MM.1S (cell line): ENCODE results near the gene RARG.
A peak's percentile ranks its signal among the peaks of the same experiment; 100 is the strongest.

Experiments
- DNase-seq: peaks from one replicate; pipeline ENCODE4 v3.0.0-alpha.2; 2015
- H2AFZ ChIP-seq: fragments of 300-600 bp; sonication (generic); 2 replicates; pipeline ENCODE4 v1.6.0; 2016; ENCODE audit warnings: antibody characterized with exemption, low read length
- H3F3A ChIP-seq: fragments of 300-600 bp; sonication (generic); 2 replicates; pipeline ENCODE4 v1.6.1; 2016; ENCODE audit warnings: mild to moderate bottlenecking, antibody characterized with exemption, low read length, moderate library complexity, mixed read lengths; ENCODE audit not compliant: insufficient read depth
- H3K27ac ChIP-seq: fragments of 300-600 bp; sonication (generic); 2 replicates; pipeline ENCODE4 v1.5.1; 2016; ENCODE audit warnings: mild to moderate bottlenecking, low read length
- H3K27me3 ChIP-seq: fragments of 300-600 bp; sonication (generic); replicated peaks from 2 replicates; pipeline ENCODE4 v1.6.0; 2016; ENCODE audit warnings: low read length; ENCODE audit not compliant: insufficient read depth
- H3K36me3 ChIP-seq: fragments of 300-600 bp; sonication (generic); replicated peaks from 2 replicates; pipeline ENCODE4 v1.6.1; 2016; ENCODE audit warnings: mild to moderate bottlenecking, low read length, mixed read lengths; ENCODE audit not compliant: insufficient read depth
- H3K4me1 ChIP-seq: fragments of 300-600 bp; sonication (generic); 2 replicates; pipeline ENCODE4 v1.6.1; 2016; ENCODE audit warnings: low read length, mixed read lengths
- H3K4me2 ChIP-seq: fragments of 300-600 bp; sonication (generic); 2 replicates; pipeline ENCODE4 v1.6.0; 2016; ENCODE audit warnings: low read depth, low read length
- H3K4me3 ChIP-seq: fragments of 300-600 bp; sonication (generic); 2 replicates; pipeline ENCODE4 v1.5.1; 2016; ENCODE audit warnings: low read length, mixed read lengths
- H3K79me2 ChIP-seq: fragments of 300-600 bp; sonication (generic); 2 replicates; pipeline ENCODE4 v1.6.1; 2016; ENCODE audit warnings: mixed run types, low read length, mixed read lengths
- H3K9ac ChIP-seq: fragments of 300-600 bp; sonication (generic); 2 replicates; pipeline ENCODE4 v1.6.1; 2016; ENCODE audit warnings: low read length, mixed read lengths
- H3K9me2 ChIP-seq: fragments of 300-600 bp; sonication (generic); replicated peaks from 2 replicates; pipeline ENCODE4 v1.6.1; 2016; ENCODE audit warnings: mild to moderate bottlenecking, low read length, mixed read lengths; ENCODE audit not compliant: insufficient read depth
- H3K9me3 ChIP-seq: fragments of 300-600 bp; sonication (generic); replicated peaks from 2 replicates; pipeline ENCODE4 v1.6.1; 2016; ENCODE audit warnings: mild to moderate bottlenecking, low read length, mixed read lengths; ENCODE audit not compliant: insufficient read depth
- H4K20me1 ChIP-seq: fragments of 300-600 bp; sonication (generic); 2 replicates; pipeline ENCODE4 v1.6.1; 2016; ENCODE audit warnings: mild to moderate bottlenecking, low read length, moderate library complexity, mixed read lengths; ENCODE audit not compliant: insufficient read depth
- CTCF ChIP-seq: fragments of 300-600 bp; sonication (generic); IDR thresholded peaks from 2 replicates; pipeline ENCODE4 v1.5.1; 2016; ENCODE audit warnings: antibody characterized with exemption, low read length, mixed read lengths
- EZH2 ChIP-seq: fragments of 300-600 bp; sonication (generic); optimal IDR thresholded peaks from 2 replicates; pipeline ENCODE3; 2017; ENCODE audit warnings: low read depth, mild to moderate bottlenecking, antibody characterized with exemption, low read length, mixed read lengths
- EZH2phosphoT487 ChIP-seq: fragments of 300-600 bp; sonication (generic); IDR thresholded peaks from 2 replicates; pipeline ENCODE4 v1.6.1; 2018; ENCODE audit warnings: antibody characterized with exemption, low read length

Gene RARG

GRCh38 chr12:53208877-53209463 lies 23.0 kb downstream of the RARG start:
- Histone ChIP-seq H3K4me1 (peaks cover 31% of the 10 kb centered on the region), H3K9me3 (no peaks in the 10 kb centered on the region), H2AFZ (0 out of 2 replicates have a peak overlapping the region, but pooled peaks have one; percentile 12), H3K27me3 (no peaks in the 10 kb centered on the region), H3K4me2 (peak overlapping the region; percentile 98), H3F3A (peaks cover 76% of the 10 kb centered on the region), H3K9ac (peak overlapping the region; percentile 56), H3K79me2 (peaks cover 75% of the 10 kb centered on the region), H3K4me3 (peak overlapping the region; percentile 83), H3K9me2 (no peaks in the 10 kb centered on the region), H4K20me1 (no peaks in the 10 kb centered on the region), H3K27ac (peak overlapping the region; percentile 87), H3K36me3 (peaks cover 12% of the 10 kb centered on the region; the same call in 1 of the 2 replicates)
- TF ChIP-seq EZH2phosphoT487 (no peak), EZH2 (no peak), CTCF (no peak)
- DNase-seq = peak; percentile 64

- no peak for TF ChIP-seq EZH2
- no peak for TF ChIP-seq EZH2phosphoT487
- no peak for TF ChIP-seq CTCF
- Histone ChIP-seq H3K36me3 (peaks cover 12% of the 10 kb centered on the region; the same call in 1 of the 2 replicates), H3K9ac (peak overlapping the region; percentile 13; the same call in 1 of the 2 replicates), H3K79me2 (peaks cover 80% of the 10 kb centered on the region), H3K4me1 (peaks cover 28% of the 10 kb centered on the region), H3K4me2 (peak overlapping the region; percentile 98), H3K27me3 (no peaks in the 10 kb centered on the region), H3F3A (peaks cover 81% of the 10 kb centered on the region), H4K20me1 (no peaks in the 10 kb centered on the region), H3K9me3 (no peaks in the 10 kb centered on the region), H3K9me2 (no peaks in the 10 kb centered on the region), H2AFZ (no peak overlapping the region), H3K27ac (peak overlapping the region; percentile 87), H3K4me3 (peak overlapping the region; percentile 83)
- DNase-seq = no peak
Measured at GRCh38 chr12:53208435-53208834, 23.6 kb downstream of the RARG start.

GRCh38 chr12:53207042-53207441 lies 25.0 kb downstream of the RARG start, which contains the start of gene ITGB7:
Gene ITGB7, minus strand, starts transcription at chr12:53207251. Its CDS starts 6,808 bp downstream, at chr12:53200443.
- H3K36me3 ChIP-seq = peaks cover 12% of the 10 kb centered on the region; the same call in 1 of the 2 replicates
- H3K27ac ChIP-seq = peak within 1 kb of the TSS; percentile 99
- peaks cover 86% of the 10 kb centered on the region for H3F3A ChIP-seq
- no peaks in the 10 kb centered on the region for H3K9me2 ChIP-seq
- no peak for TF ChIP-seq EZH2
- no peak for TF ChIP-seq EZH2phosphoT487
- no peak for TF ChIP-seq CTCF
- no peaks in the 10 kb centered on the region for H3K9me3 ChIP-seq
- peaks cover 90% of the 10 kb centered on the region for H3K79me2 ChIP-seq
- H3K27me3 ChIP-seq = no peaks in the 10 kb centered on the region
- H3K4me3 ChIP-seq = peak within 1 kb of the TSS; percentile 94
- H2AFZ ChIP-seq = no peak within 1 kb of the TSS
- peak; percentile 92 for DNase-seq
- peaks cover 21% of the 10 kb centered on the region for H3K4me1 ChIP-seq
- peak within 1 kb of the TSS; percentile 98 for H3K4me2 ChIP-seq
- H3K9ac ChIP-seq = peak within 1 kb of the TSS; percentile 99
- H4K20me1 ChIP-seq = no peaks in the 10 kb centered on the region
